OCI-LY7 (cell line): Measurements from ENCODE around the gene SCRT2.

Experiments
- CTCF ChIP-seq: fragments of 200-600 bp; sonication (generic); conservative IDR thresholded peaks from 2 replicates; pipeline ENCODE4 v1.5.1; 2014; ENCODE audit warnings: mild to moderate bottlenecking, antibody characterized with exemption, low read length, moderate library complexity, mixed read lengths
- EZH2phosphoT487 ChIP-seq: fragments of 200-600 bp; sonication (generic); IDR thresholded peaks from 2 replicates; pipeline ENCODE4 v1.6.1; 2018; ENCODE audit warnings: low read depth, borderline replicate concordance, mild to moderate bottlenecking, mixed run types, antibody characterized with exemption, low read length, moderate library complexity, mixed read lengths

DNA sequence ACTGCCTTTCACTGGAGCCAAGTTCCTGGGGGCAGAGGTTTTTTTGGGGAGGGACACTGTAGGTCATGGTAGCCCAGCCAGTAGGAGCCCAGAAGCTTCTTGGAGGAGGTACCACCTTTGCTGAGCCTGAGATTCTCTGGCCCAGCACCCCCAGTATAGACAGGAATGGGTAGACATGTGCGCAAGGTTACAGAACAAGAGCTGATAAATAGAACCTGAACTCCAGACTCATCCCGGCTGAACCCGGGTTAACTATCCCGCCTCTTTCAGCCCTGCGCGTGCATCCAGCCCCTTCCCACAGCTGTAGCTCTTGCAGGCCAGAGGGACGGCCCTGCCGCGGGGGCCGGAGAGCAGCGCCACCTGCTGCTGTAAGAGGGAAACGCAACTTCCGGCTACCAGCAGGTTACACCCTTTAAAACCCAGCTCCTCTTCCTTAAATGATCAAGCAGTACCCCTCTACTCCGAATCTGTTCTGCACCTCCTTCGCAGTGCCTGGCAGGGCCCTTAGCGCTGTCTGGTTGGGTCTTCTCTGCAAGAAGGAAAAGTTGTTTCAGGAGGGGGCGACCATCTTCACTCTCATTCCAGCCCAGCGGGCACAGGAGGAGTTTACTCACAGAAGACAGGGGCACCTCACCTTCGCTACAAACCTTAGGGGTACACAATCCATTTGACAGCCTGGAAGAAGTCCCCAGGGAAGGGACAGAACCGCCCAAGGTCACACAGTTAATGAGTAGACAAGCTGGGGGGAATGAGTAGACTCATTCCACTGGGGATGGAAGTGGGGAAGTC is 30.1 kb downstream of the SCRT2 start:
- peak; percentile 94 for TF ChIP-seq CTCF
- TF ChIP-seq EZH2phosphoT487 = no peak
